Skeletal muscle tissue (tissue), 4 donors: ENCODE results near the gene CEACAM20. TPM values are rescaled to one million over a fixed set of nuclear protein-coding genes. Genes with fewer than 3 reads are reported as not detected.

Source experiments
- H3K27ac ChIP-seq: one replicate; pipeline ENCODE4 v1.7.0; 2013; ENCODE audit warnings: mild to moderate bottlenecking, low read depth, low read length, inconsistent platforms
- H3K27me3 ChIP-seq, 3 donors: one replicate each; pipeline ENCODE4 v1.7.0; 2013; ENCODE audit warnings: low read length in 3 of 3; ENCODE audit not compliant: control insufficient read depth in 3 of 3, insufficient read depth in 3 of 3
- H3K36me3 ChIP-seq, 3 donors: one replicate each; pipeline ENCODE4 v1.7.0; 2013; ENCODE audit warnings: low read length in 3 of 3; ENCODE audit not compliant: control insufficient read depth in 3 of 3, insufficient read depth in 3 of 3
- H3K4me1 ChIP-seq, 3 donors: one replicate each; pipeline ENCODE4 v1.7.0; 2013; ENCODE audit warnings: low read length in 3 of 3, mild to moderate bottlenecking in 3 of 3; ENCODE audit not compliant: control insufficient read depth in 3 of 3, insufficient read depth in 3 of 3
- H3K4me3 ChIP-seq, 3 donors: one replicate each; pipeline ENCODE4 v1.7.0; 2013; ENCODE audit warnings: low read length in 3 of 3
- H3K9ac ChIP-seq, 3 donors: one replicate each; pipeline ENCODE4 v1.7.0; 2013; ENCODE audit warnings: low read length in 3 of 3, mild to moderate bottlenecking in 3 of 3, moderate library complexity in 2 of 3, low read depth in 1 of 3
- H3K9me3 ChIP-seq, 3 donors: one replicate each; pipeline ENCODE4 v1.7.0; 2013; ENCODE audit warnings: low read length in 3 of 3; ENCODE audit not compliant: control insufficient read depth in 3 of 3
- total RNA-seq: library from RNA; depleted of rRNA; stranded (reverse); fragments of >200 nt; gene quantifications from one replicate; pipeline ENCODE4 v1.2.3, GENCODE V29; 2014
- donor health status: Osteomylitis.

The CEACAM20 gene
- total RNA-seq, 1 donor from 2014 or later, result not detected

DNA sequence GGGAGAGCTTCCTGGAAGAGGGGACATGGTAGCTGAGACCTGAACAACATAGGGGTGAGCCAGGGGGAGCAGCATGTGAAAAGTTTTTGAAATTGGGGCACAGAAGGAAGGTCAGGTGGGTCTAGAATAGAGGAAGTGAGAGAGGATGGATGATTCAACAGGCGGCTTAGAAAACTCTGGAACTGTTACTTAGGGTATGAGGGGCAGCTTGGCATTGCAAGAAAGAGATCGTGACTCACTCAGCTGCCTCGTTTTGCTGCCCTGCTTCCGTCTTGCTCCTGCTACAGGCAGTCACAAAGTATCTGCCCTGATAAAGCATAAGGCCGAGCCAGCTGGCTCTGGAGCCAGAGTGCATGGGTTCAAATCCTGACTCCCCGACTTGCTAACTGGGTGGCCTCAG is 1.3 kb upstream of the CEACAM20 start:
- Histone ChIP-seq H3K27ac (no peak overlapping the region), H3K9me3 (peaks cover 0 to 3% (median 0%) of the 10 kb centered on the region in 3 donors), H3K27me3 (peaks cover 10 to 12% (median 11%) of the 10 kb centered on the region in 3 donors), H3K4me1 (no peaks in the 10 kb centered on the region), H3K36me3 (no peaks in the 10 kb centered on the region), H3K4me3 (no peak overlapping the region), H3K9ac (no peak overlapping the region)

GRCh38 chr19:44527554-44527953 is 1.9 kb downstream of the CEACAM20 start:
- H3K9ac ChIP-seq, result no peak overlapping the region
- no peaks in the 10 kb centered on the region for H3K4me1 ChIP-seq
- H3K4me3 ChIP-seq, result no peak overlapping the region
- H3K36me3 ChIP-seq, result no peaks in the 10 kb centered on the region
- no peak overlapping the region for H3K27ac ChIP-seq
- H3K27me3 ChIP-seq, result peaks cover 5 to 14% (median 7%) of the 10 kb centered on the region in 3 donors
- peaks cover 0 to 9% (median 3%) of the 10 kb centered on the region in 3 donors for H3K9me3 ChIP-seq

- H3K4me1 ChIP-seq, result no peaks in the 10 kb centered on the region
- no peaks in the 10 kb centered on the region for H3K36me3 ChIP-seq
- no peak overlapping the region for H3K4me3 ChIP-seq
- H3K9me3 ChIP-seq, result peaks cover 0 to 11% (median 5%) of the 10 kb centered on the region in 3 donors
- H3K9ac ChIP-seq, result no peak overlapping the region
- H3K27me3 ChIP-seq, result peaks cover 5 to 13% (median 6%) of the 10 kb centered on the region in 3 donors
- no peak overlapping the region for H3K27ac ChIP-seq
These were observed 3.6 kb downstream of the CEACAM20 start for GRCh38 chr19:44525721-44526430.

DNA sequence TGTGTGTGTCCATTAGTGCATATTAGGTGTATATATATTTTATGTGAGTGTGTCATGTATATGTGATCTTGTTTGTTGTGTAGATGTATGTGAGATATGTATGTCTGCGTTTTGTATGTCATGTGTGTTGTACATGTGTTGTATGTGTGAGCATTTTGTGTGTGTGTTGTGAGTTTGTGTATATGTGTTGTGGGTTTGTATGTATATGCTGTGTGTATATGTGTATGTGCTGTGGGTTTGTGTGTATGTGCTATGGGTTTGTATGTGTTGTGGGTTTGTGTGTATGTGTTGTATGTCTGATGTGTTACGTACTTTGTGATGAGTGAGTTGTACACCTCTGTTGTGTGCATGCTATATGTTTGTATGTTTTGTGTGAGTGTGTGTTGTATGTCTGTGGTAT is 8.1 kb downstream of the CEACAM20 start:
- Histone ChIP-seq H3K4me3 (no peak overlapping the region), H3K27me3 (peaks cover 0 to 5% (median 0%) of the 10 kb centered on the region in 3 donors), H3K27ac (no peak overlapping the region), H3K9ac (no peak overlapping the region), H3K9me3 (peaks cover 0 to 14% (median 8%) of the 10 kb centered on the region in 3 donors), H3K4me1 (no peaks in the 10 kb centered on the region), H3K36me3 (no peaks in the 10 kb centered on the region)

DNA sequence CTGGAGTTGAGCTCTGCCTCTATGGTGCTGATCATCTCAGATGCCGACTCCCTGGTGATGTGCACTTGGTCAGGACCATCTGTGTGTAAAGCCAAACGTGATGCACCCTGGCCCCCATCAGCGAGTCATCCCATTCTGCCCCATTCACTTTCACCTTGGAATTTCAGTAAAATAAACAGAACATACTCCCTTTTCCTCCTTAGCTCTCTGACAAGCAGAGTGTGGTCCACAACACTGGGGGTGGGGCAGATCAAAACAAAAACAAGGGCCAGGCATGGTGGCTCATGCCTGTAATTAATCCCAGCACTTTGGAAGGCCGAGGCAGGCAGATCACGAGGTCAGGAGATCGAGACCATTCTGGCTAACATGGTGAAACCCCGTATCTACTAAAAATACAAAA is 12.3 kb downstream of the CEACAM20 start:
- no peaks in the 10 kb centered on the region for H3K36me3 ChIP-seq
- H3K9me3 ChIP-seq, result peaks cover 0 to 6% (median 3%) of the 10 kb centered on the region in 3 donors
- no peak overlapping the region for H3K9ac ChIP-seq
- H3K27me3 ChIP-seq, result peaks cover 0 to 3% (median 3%) of the 10 kb centered on the region in 3 donors
- H3K27ac ChIP-seq, result no peak overlapping the region
- H3K4me3 ChIP-seq, result no peak overlapping the region
- H3K4me1 ChIP-seq, result no peaks in the 10 kb centered on the region

GRCh38 chr19:44515907-44516306 is 13.6 kb downstream of the CEACAM20 start:
- H3K4me1 ChIP-seq, result no peaks in the 10 kb centered on the region
- no peak overlapping the region for H3K4me3 ChIP-seq
- no peak overlapping the region for H3K9ac ChIP-seq
- H3K9me3 ChIP-seq, result peaks cover 0 to 6% (median 3%) of the 10 kb centered on the region in 3 donors
- H3K27ac ChIP-seq, result no peak overlapping the region
- H3K36me3 ChIP-seq, result no peaks in the 10 kb centered on the region
- H3K27me3 ChIP-seq, result peaks cover 0 to 6% (median 3%) of the 10 kb centered on the region in 3 donors

DNA sequence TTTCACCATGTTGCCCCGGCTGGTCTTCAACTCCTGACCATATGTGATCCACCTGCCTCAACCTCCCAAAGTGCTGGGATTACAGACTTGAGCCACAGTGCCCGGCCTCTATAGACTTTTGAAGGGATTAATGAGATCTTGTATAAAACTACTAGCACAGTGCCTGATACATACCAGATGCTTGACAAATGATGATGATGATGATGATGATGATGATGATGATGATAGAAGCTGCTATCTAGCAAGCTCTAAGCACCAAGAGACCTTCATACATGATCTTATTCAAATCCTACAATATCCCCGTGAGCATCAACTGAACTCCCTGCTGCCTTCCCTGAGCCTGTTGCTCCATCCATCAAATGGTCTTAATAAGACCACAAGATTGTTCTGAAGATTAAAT is 14.4 kb downstream of the CEACAM20 start:
- Histone ChIP-seq H3K27ac (no peak overlapping the region), H3K27me3 (peaks cover 0 to 6% (median 3%) of the 10 kb centered on the region in 3 donors), H3K4me3 (no peak overlapping the region), H3K9ac (no peak overlapping the region), H3K9me3 (peaks cover 0 to 6% (median 3%) of the 10 kb centered on the region in 3 donors), H3K4me1 (no peaks in the 10 kb centered on the region), H3K36me3 (no peaks in the 10 kb centered on the region)

GRCh38 chr19:44512326-44513298 is 16.9 kb downstream of the CEACAM20 start:
- no peak overlapping the region for H3K4me3 ChIP-seq
- no peak overlapping the region for H3K9ac ChIP-seq
- H3K4me1 ChIP-seq, result no peaks in the 10 kb centered on the region
- no peak overlapping the region for H3K27ac ChIP-seq
- H3K9me3 ChIP-seq, result peaks cover 0 to 6% (median 0%) of the 10 kb centered on the region in 3 donors
- H3K36me3 ChIP-seq, result no peaks in the 10 kb centered on the region
- peaks cover 0 to 6% (median 3%) of the 10 kb centered on the region in 3 donors for H3K27me3 ChIP-seq

GRCh38 chr19:44509478-44509877 is 20.0 kb downstream of the CEACAM20 start:
- Histone ChIP-seq H3K27me3 (peaks cover 3 to 8% (median 6%) of the 10 kb centered on the region in 3 donors), H3K9me3 (peaks cover 0 to 4% (median 0%) of the 10 kb centered on the region in 3 donors), H3K9ac (no peak overlapping the region), H3K4me1 (no peaks in the 10 kb centered on the region), H3K36me3 (no peaks in the 10 kb centered on the region), H3K27ac (no peak overlapping the region), H3K4me3 (no peak overlapping the region)
